GM18909 (cell line): Measurements from ENCODE around the gene SEL1L2.

Experiments used
- ATAC-seq: cut with Tn5 transposase; IDR thresholded peaks from one replicate; pipeline ENCODE4 v1.9.1; 2021; ENCODE audit warnings: mild to moderate bottlenecking; ENCODE audit not compliant: unreplicated experiment, poor library complexity

The SEL1L2 gene

DNA sequence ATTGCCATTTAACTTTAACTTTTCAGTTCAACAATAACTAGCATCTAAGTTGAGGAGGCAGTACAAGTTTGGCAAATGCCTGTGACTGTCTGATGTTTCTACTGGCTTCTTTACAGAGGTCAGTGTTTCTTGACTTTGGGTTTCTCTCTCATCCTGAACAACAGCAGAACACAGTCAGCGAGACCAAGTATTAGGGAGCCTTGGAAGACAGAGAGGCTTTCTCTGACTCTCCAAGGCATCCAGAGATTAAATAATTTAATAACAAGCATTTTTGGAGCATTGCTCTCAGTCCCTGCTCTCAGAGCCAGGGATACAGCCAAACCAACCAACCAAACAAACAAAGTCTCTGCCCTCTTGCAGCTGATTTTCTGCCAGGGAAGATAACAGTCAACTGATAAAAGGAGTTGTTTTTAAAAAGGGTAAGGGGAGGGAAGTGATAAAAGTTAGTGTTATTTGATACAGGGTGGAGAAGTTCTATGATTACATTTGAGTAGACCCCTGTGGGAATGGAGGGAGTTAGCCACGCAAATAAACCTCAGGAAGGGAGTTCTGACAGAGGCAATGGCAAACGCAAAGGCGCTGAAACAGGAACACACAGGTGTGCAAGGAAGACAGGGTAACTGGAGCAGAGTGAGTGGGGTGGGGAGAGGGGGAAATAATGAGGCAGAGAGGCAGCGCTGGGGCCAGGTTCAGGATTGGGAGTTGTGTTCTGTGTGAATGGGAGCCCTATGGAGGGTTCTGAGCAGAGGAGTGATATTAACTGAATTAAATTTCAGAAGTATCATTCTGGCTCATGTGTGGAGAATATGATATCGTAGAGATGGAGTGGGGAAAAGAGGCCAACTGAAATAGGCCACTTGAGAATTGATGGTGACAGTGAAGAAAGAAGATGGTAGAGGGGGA is 55.2 kb downstream of the SEL1L2 start:
- ATAC-seq, result no peak

DNA sequence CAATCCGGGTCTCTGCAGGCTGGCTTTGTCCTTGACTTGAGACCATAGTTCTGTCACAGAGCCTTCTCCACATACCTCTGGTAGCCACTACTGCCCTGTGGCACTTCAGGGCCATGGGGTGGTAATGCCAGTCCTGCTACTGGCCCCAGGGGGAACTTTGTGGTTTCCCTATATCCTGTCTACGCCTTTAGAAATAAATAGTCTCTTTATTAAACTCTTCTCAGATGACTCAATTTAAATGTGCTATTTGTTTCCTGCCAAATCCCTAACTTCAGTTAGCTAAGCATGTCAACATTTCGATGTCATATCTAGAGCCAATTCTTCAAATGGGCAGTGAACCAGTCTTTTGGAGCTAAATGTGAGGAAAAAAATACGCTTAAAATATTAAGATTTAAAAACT is 60.1 kb downstream of the SEL1L2 start:
- peak; percentile 84 for ATAC-seq

DNA sequence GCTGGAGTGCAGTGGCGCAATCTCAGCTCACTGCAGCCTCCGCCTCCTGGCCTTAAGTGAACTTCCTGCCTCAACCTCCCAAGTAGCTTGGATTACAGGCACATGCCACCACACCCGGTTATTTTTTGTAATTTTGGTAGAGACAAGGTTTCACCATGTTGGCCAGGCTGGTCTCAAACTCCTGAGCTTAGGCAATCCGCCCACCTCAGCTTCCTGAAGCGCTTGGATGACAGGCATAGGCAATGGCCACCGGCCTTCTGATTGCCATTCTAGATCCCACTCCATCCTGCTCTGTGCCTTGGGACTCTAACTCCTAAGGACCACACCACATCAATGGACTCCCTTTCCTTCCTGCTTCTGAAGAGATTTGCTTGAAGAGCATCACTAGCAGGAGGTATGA is 60.6 kb downstream of the SEL1L2 start:
- peak; percentile 3 for ATAC-seq

DNA sequence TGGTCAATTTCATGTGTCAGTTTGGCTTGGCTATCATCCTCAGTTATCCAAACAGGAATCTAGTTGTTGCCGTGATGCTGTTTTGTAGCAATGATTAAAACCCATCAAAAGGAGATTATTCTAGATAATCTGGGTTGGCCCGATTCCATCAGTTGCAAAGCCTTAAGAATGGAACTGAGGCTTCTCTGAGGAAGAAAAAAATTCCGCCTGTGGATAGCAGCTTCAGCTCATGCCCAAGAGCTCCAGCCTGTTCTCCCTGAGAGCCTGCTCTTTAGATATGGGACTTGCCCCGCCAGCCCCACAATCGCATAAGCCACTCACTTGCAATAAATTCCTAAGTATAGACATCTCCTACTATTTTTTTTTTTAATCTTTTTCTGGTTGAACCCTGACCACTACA is 61.5 kb downstream of the SEL1L2 start:
- ATAC-seq, result no peak

DNA sequence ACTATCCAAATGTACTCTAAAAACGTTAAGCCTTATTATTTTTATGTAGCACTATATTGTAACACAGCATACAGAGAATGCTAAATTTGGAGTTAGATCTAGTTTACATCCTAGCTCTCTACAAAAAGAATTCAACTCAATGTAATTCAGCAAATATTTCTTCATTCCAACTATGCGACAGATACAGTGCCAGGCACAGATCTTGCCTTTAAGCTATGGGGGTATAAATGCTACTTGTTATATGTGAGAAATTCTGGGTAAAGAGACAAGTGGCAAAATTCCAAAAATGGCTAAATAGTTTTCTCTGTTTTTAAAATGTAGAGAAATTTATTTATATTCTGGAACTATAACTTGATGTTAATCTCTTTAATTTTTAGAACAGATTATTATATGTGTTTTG is 63.2 kb downstream of the SEL1L2 start:
- ATAC-seq, result no peak

DNA sequence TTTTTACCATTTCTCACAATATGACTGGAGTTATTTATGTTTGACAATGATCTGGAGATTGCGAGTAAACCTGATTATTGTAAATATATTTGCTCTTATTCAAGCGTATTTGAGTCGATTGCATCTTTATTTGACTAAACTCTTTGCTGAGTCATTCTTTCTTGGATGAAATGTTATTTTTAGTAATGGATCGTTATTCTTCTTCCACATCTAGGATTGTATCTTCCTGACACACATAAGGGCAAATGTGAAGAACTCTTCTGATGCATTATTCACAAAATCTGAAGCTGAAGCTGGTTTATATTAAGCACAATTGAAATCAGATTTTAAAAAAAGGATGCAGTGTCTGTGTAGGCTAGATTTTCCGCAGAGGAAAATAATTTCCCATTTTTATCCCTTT is 68.2 kb downstream of the SEL1L2 start:
- ATAC-seq, result no peak

DNA sequence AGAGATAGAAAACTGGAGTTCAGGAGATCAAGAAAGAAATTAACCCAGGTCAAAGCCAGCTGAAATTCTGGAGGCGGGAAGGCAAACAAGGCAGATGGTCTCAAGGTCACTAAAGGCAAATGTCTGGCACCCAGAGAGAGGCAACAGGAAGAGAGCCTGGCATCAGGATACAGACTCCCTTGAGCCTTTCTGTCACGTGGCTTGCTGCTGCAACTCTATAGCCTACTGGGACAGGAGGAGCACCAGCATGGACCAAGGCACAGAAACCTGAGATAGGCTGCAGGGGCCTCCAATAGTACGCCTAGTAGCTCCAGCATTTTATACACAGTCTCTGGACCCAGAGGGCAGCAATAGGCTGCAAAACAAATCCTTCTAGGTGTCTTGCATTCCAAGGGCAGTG is 75.1 kb downstream of the SEL1L2 start:
- no peak for ATAC-seq

DNA sequence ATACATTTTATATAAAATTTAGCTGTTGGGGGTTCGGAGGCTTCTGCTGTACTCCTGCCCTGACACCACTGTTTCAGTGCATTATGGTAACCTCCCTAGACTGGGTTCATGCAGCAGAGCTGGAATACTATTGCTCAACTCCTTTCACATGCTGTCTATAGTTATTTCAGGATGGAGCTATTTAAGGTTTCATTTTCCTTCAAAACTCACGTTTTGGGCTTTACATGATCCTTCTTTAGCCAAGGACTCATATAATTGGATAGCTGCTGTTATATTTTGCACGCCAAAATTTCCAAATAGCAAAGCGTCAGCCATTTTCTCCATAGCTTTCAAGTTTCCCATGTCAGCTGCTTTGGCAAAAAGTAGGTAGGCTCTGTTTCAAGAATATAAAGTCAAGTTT is 76.8 kb downstream of the SEL1L2 start:
- ATAC-seq, result no peak

DNA sequence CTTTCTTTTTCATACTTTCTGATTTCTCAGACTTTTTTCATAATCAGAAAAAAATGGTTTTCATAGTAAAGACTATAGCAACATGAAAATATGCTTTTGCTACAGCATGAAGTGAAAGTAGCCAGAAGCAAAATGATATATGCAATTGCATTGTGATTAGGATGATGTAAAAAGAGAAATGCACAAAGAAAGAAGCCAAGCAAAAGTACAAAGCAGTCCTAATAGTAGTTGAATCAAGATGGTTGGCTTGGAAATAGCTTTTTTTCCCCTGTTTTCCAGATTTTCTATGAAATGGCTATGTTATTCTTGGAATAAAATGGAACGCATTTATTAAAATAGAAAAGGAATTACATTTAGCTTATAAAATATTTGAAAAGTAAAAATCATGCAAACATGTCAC is 77.3 kb downstream of the SEL1L2 start:
- no peak for ATAC-seq

DNA sequence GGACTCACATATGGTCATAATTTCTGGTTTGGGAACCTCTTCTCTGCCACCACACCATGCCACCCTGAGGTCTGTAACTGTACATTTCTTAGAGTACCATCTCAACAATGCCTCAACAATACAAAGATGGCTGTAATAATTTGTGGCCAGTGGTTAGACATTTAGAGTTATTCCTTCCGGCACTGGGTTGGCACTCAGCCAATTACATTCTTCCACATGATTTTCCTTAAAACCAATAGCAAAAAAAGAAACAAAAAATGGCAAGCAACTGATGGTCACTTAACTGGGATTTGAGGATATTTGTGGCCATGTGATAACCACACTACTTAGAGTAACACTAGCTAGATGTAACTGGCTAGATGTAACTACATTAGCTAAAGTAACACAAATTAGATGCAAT is 79.9 kb downstream of the SEL1L2 start:
- ATAC-seq, result no peak

DNA sequence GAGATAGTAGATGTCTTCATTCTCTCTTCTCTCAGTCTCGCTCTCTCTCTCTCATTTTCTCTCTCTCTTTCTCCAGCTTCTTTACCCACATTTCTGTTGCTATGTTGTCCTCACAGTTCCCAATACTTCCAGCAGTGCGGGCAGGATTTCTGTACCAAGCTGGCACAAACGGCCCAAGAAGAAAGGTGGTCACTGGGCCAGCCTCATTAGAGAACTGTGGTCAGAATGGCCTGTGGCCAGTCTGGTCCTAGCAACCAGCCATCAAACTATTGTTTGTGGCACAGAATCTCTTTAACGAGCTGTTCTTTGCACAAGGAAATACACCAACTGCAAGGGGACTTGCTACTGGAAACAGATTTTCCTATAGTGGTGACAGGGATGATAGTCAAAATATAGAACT is 81.3 kb downstream of the SEL1L2 start:
- ATAC-seq, result no peak

DNA sequence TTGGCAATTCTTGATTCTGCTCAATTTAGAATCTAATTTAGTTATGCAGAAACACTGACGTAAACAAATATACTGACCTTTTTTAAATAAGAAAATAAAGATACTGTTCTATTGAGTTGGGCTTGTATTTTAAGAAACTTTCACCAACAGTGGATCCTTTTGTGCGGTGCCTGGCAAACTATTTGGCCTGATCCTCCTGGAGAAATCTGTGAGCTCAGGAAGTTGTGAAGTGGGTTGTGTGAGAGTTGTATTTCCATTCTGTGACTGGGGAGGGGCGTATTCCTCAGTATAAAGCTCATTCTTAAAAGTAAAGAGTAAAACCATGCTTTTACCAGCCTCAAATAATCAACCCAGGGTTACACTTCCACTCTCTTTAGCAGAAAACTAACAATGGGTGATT is 85.6 kb downstream of the SEL1L2 start:
- ATAC-seq, result no peak

DNA sequence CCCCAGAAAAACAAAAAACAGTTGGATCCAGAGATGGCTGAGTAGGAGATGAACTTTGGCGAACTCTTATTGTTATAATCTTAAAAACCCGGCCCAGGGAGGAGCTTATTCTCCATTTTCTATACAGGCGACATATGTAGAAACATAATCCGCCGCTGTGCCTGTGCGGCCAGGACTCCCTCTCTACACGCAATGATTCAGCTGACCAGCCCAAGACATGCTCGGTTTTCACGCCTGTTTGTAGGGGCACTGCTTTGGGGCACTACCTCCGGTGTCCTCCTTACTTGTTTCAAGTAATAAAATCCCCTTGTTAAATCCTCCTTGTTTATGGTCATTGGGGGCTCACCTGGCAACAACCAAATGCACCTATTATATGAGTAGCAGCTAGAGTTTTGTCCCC is 89.9 kb downstream of the SEL1L2 start:
- no peak for ATAC-seq

DNA sequence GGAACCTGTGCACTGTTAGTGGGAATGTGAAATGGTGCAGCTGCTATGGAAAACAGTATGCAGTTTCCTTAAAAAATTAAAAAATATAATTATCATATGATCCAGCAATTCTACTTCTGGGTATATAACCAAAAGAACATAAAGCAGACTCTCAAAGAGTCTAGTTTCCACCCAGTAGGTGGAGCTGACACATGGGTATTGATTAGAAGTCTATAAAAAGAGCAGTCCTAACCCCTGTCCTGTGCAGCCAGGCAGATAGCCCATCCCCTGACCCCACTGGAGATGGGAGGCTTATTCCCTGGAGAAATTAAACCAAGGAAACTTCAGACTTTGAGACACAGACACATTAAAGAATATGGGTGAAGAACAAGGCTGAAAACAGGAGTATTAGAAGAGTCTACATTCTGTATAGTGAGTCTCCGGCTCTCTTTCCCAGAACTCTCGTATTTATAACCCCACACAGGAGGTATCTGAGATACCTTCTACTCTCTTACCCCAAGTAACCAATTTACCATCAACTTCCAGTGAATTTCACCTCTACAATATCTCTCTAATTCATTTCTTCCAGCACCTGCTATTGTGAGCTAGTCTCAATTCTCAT is 92.3 kb downstream of the SEL1L2 start:
- peak; percentile 48 for ATAC-seq

DNA sequence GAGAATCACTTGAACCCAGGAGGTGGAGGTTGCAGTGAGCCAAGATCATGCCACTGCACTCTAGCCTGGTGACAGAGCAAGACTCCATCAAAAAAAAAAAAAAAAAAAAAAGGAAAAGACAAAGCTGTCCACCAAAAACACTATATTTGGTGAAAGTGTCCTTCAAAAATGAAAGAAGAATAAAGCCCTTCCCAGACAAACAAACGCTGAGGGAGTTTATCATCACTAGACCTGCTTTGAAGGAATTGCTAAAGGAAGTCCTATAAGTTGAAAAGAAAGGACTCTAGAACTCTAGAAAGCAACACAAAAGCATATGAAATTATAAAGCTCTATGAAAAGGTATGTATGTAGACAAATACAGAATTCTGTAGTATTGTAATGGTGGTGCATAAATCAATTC is 98.8 kb downstream of the SEL1L2 start:
- no peak for ATAC-seq

DNA sequence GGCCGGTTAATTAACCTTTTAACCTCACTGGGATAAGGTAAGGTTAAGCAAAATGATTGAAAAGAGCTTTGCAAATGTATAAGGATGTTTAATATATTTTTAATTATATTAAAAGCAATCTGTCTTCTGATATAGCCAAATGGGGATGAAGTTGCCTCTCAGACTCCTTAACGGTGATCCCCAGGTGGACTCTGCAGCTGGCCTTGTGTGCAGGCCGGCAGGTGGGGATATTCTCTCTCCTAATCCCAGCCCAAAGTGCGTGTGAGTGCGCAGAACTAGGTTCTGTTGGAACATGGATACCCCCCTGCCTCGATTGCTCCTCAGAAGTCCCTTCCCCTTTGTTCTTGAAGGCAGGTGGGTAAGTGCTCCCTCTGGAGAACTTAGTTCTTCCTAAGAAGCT is 105.6 kb downstream of the SEL1L2 start:
- no peak for ATAC-seq

DNA sequence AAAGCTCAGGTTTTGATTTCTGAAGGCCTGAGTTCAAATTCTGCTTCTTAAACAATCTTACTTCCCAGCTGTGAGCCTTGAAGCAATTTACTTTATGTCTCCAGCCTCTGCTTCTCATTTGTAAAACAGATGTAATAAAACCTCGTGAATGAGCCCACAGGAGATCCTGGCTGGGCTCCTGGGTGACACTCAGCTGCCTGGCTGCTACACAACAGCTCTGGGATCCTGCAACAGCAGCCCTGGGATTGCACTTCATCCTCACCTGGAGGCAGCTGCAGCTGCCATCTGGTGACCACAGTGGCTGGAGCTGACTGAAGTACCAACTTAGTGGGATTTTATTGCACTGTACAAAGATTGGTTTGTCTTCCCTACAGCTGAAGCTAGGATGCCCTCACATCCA is 107.0 kb downstream of the SEL1L2 start:
- ATAC-seq, result no peak

DNA sequence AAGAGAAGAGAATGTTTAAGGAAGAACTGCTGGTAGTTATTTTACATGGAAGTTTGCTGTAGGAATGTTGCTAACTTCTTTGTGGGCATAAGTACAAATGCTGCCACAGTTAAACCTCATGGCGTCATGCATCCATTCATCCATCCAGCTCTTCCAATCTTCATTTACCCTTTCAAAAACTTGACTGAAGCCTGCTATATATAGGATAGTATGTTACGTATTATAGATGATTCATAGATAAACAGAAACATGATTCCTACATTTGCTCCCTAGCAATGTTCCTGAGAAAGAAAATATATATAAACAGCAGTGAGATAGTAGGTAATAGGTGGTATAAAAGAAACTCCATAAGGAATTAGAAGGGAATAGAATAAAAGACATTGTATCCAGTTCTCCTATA is 111.8 kb downstream of the SEL1L2 start:
- ATAC-seq, result no peak

DNA sequence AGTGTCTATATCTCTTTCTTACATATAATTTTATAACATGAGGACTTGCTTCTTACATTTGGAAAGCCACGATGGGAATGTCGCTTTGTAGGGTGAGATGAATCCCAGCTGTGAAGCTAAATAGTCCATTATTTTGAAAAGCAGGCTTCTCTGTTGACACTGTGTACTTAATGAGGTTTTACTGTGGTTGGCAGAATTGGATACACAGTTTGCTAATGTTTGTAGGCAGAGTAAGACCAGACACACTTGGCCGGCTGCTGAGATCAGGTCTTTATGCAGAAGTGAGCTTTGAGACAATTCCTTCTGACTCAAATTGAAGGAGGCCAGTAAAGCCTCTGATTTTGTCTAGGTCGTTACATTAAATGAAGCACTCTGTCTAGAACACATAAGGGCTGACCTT is 112.6 kb downstream of the SEL1L2 start:
- no peak for ATAC-seq

DNA sequence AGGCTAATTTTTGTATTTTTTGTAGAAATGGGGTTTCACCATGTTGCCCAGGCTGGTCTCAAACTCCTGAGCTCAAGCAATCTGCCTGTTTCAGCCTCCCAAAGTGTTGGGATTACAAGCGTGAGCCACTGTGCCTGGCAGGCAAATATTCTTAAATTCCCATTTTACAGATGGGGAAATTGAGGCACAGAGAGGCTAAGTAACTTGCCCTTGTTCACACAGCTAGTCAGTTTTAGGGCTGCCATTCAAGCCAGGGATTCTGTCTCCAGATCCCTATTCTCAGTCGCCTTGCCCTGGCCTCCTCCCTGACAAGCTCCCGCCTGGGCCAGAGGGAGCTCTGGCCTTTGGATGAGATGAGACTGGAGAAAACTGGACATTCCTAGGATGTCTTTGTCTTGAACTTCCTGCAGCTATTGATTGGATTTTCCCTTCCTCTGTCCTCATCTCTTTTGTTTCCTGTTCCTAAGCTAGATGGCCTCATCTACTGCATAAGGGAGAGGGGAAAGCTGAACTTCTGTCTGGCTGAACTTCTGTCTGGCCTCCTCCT is 115.1 kb downstream of the SEL1L2 start:
- ATAC-seq, result no peak

DNA sequence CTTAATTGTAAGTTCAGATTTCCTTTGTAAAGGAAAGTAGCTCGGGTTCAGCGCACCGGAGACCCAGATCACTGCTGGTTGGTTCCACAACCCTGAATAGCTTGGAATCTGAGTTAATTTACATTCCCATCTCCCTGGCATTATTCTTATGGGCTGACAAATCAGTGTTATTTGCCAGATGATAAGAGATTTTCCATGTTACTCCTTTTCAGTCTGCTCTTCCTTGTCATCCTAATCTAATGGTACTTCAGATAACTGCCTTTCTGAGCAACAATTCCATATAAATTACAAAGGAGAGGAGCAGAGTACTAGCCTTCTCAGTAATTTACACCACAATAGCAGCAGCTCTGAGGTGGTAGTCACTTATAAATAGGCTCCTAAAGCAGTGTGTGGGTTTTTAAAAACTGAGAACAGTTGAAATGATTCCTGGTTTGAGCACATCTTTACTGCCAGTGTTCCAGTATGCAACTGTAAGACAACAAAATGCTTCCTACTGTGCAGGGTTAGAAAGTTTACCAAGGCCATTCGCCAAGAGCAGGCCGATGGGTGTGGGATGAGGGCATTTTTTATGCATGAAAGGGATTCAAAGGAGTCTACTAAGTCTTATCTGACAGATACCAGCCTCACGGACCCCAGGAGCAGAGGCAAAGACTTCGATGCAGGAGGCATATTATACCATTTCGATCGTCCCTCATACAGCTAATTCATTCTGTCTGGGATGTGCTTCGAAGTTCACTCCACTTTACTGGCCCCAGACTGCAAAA is 115.8 kb downstream of the SEL1L2 start:
- ATAC-seq, result no peak
